KOPT-K1 (cell line): Measurements from ENCODE around the gene NAV3.

ENCODE experiments used
- H3K27ac ChIP-seq: fragments of 200-600 bp; sonication (generic); 2 replicates; pipeline ENCODE4 v1.5.1; 2016; ENCODE audit warnings: antibody characterized with exemption, mild to moderate bottlenecking, low read depth, low read length; ENCODE audit not compliant: poor library complexity, severe bottlenecking
- H3K36me3 ChIP-seq: fragments of 200-600 bp; sonication (generic); 2 replicates; pipeline ENCODE4 v1.5.1; 2017; ENCODE audit warnings: antibody characterized with exemption, mild to moderate bottlenecking, low read length, moderate library complexity; ENCODE audit not compliant: insufficient read depth
- H3K9me3 ChIP-seq: fragments of 200-600 bp; sonication (generic); 2 replicates; pipeline ENCODE4 v1.5.1; 2017; ENCODE audit warnings: antibody characterized with exemption, low read length, mild to moderate bottlenecking; ENCODE audit not compliant: insufficient read depth, poor library complexity, severe bottlenecking

Gene NAV3

DNA sequence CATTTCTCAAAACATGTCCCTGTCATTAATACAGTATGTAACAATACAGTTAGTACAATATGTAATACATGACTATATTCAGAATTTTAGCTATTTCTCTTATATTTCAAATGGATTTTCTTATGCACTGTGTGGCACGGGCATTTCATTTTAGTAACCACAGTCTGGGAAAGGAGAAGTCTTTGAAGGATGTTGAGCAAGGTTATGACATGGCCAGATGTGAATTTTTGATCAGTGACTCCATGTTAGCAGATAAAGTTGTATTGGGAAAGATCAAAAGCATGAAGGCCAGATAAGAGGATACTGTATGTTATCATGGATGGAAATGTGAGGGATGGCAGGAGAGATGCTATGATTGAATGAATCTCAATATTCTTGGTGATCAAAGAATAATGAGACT lies 285.2 kb downstream of the NAV3 start:
- no peak overlapping the region for H3K27ac ChIP-seq
- H3K9me3 ChIP-seq: peaks cover 12% of the 10 kb centered on the region
- no peaks in the 10 kb centered on the region for H3K36me3 ChIP-seq

DNA sequence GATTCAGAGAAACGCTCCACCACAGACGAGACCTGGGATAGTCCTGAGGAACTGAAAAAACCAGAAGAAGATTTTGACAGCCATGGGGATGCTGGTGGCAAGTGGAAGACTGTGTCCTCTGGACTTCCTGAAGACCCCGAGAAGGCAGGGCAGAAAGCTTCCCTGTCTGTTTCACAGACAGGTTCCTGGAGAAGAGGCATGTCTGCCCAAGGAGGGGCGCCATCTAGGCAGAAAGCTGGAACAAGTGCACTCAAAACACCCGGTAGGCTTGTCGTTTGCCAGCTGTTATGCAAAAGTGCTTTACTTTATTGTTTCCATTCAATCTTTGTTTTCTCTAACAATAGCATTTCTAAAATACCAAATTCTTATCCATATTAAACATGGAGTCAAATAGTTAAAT lies 287.3 kb downstream of the NAV3 start:
- no peaks in the 10 kb centered on the region for H3K36me3 ChIP-seq
- no peak overlapping the region for H3K27ac ChIP-seq
- peaks cover 5% of the 10 kb centered on the region for H3K9me3 ChIP-seq

DNA sequence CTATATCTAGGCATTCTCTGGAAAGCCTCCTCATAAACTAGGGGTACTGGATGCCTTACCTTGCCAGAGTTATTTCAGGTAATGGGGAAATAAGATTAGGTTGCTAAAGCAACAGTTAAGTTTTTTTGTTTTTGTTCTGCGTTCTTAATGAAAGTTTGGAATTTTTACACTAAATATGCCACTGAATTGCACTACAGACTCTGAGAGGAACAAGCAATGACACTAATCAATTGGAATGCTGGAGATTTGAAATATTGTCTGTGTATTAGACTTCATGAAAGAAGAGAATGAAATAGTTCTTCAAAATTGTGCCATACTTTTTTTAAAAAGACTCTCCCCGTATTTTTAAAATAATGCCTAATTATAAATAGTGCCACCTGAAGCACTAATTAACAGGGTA lies 287.8 kb downstream of the NAV3 start:
- Histone ChIP-seq H3K36me3 (no peaks in the 10 kb centered on the region), H3K9me3 (peaks cover under 1% of the 10 kb centered on the region), H3K27ac (no peak overlapping the region)

DNA sequence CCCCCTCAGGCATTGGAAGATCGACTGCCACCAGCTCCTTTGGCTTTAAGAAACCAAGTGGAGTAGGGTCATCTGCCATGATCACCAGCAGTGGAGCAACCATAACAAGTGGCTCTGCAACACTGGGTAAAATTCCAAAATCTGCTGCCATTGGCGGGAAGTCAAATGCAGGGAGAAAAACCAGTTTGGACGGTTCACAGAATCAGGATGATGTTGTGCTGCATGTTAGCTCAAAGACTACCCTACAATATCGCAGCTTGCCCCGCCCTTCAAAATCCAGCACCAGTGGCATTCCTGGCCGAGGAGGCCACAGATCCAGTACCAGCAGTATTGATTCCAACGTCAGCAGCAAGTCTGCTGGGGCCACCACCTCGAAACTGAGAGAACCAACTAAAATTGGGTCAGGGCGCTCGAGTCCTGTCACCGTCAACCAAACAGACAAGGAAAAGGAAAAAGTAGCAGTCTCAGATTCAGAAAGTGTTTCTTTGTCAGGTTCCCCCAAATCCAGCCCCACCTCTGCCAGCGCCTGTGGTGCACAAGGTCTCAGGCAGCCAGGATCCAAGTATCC lies 288.7 kb downstream of the NAV3 start:
- Histone ChIP-seq H3K27ac (no peak overlapping the region), H3K9me3 (no peaks in the 10 kb centered on the region), H3K36me3 (no peaks in the 10 kb centered on the region)

DNA sequence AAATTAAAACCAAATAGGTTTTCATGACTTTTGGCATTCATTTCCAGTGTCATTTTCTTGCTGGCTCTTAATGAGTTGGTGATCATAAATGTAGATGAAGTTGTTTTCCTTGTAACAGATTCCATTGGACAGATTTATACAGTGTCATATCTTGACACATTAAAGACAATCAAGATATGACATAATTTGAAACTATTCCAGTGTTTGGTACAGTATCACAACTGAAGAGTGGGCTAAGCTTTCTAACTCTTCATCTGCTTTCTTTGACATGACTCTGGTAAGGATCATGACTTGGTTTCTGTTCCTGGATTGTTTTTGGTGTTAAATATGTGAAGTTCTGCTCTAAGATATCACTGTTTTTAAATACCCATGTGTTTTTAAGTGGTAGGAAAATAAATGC lies 289.6 kb downstream of the NAV3 start:
- Histone ChIP-seq H3K36me3 (no peaks in the 10 kb centered on the region), H3K9me3 (no peaks in the 10 kb centered on the region), H3K27ac (no peak overlapping the region)

DNA sequence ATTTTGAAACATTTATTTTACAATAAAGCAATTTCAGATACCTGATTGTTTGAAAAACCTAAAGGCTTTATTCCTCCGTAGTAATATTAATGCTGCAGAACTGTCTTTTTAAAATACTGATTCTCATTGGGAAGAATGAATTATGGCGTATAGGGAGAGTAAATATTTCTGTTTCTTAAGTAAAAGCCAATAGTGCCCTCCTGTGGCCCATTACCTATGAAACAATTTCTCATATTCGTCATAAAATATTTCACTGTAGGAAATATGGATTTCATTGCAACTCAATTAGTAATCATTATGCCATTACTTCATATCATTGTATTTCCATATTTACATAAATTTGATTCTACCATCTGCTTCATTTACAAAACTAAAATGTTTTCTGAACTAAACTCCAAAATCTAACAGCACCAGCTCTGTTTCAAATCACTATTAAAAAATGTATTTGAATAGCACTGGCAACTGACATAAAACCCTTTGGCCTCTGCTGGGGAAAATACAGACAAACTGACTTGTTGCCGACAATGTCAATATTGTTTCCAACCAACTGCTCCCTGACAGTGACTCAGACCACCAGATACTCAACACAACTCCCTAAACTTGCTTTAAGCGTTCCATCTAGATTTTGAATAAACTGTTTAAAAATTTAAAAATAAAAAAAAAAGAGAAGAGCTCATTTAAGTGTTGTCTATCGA lies 290.3 kb downstream of the NAV3 start:
- H3K27ac ChIP-seq: no peak overlapping the region
- no peaks in the 10 kb centered on the region for H3K36me3 ChIP-seq
- H3K9me3 ChIP-seq: no peaks in the 10 kb centered on the region

DNA sequence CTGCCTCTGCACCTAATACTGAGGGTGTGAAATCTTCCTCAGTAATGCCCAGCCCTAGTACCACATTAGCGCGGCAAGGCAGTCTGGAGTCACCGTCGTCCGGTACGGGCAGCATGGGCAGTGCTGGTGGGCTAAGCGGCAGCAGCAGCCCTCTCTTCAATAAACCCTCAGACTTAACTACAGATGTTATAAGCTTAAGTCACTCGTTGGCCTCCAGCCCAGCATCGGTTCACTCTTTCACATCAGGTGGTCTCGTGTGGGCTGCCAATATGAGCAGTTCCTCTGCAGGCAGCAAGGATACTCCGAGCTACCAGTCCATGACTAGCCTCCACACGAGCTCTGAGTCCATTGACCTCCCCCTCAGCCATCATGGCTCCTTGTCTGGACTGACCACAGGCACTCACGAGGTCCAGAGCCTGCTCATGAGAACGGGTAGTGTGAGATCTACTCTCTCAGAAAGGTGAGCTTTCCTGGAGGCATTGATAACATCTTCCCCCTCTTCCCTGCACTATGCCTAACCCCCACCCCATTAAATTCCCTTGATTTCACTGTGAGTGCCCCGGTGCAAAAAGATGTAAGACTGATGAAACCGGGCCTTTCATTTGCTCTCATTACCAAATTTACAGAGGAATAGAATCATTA lies 291.4 kb downstream of the NAV3 start:
- Histone ChIP-seq H3K9me3 (no peaks in the 10 kb centered on the region), H3K27ac (no peak overlapping the region), H3K36me3 (no peaks in the 10 kb centered on the region)

DNA sequence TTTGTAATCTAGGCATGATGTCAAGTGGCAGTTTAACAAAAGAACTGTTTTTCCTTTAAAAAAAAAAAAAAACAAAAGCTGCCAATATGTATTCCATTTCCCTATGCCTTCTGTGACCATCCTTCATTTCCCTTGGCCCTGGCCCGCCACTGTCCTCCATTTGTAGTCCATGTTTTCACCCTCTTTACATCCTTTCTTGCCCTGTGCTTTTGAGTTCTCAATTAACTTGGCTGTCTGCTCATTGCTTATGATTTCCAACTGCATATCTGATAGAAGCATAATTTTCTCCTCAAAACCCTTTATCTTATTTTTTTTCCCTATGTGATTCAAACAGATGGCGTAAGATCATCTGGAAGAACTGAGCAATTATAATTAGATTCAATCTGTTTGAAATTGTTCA lies 297.5 kb downstream of the NAV3 start:
- Histone ChIP-seq H3K27ac (no peak overlapping the region), H3K9me3 (no peaks in the 10 kb centered on the region), H3K36me3 (no peaks in the 10 kb centered on the region)

DNA sequence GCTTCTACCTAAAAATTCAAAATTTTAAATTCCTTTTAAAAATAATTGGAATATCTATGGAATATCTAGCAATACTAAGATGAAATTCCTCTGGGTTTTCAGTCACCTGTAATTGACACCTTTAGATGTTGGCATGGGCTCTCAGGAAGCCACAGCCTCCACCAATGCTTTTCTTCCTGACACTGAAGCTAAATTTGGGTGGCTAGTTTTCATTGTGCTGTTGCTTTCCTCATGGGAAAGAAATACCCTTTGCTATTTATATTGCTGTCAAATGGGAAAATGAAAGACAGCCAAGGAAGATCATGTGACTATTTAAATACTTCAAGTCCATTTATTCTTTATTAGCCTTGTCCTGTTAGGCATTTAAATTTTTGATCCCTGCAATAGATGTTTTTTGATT lies 313.0 kb downstream of the NAV3 start:
- Histone ChIP-seq H3K27ac (no peak overlapping the region), H3K36me3 (no peaks in the 10 kb centered on the region), H3K9me3 (no peaks in the 10 kb centered on the region)

DNA sequence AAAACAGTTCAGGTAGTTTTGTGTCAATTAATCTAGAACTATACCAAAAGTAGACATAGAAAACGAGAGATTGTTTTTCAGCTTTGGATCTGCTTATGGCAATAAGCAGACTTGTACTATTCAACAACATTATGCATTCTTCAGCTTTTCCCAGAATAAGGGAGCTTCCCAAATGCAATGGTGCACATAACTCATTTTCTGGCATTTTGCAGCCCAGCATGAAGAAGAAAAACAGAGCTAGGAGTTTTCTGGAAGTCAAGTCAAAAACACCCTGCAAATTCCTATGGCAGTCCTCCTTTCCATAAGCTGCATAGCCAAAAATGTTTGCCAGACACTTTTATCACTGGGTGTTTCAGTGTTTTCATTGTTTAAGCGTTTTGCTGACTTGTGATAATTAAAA lies 314.7 kb downstream of the NAV3 start:
- Histone ChIP-seq H3K9me3 (no peaks in the 10 kb centered on the region), H3K27ac (no peak overlapping the region), H3K36me3 (no peaks in the 10 kb centered on the region)

DNA sequence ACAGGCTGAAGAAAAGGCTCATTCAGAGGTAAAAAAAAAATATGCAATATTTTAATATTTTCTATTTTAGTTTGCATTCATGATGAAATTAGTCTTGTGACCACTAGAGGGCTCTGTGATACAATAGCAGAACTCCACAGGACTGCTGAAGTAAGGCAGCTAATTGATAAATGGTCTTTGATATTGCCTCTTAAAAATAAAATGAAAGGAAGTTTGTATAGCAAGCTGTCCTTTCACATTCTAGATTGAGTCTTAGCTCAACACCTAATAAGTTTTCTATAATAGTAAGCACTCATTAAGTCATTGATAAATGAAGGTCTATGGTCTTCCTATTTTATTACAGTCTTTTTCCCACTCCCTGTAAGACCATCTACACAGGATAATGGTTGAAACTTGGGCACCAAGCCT lies 315.7 kb downstream of the NAV3 start:
- Histone ChIP-seq H3K27ac (no peak overlapping the region), H3K9me3 (no peaks in the 10 kb centered on the region), H3K36me3 (no peaks in the 10 kb centered on the region)

DNA sequence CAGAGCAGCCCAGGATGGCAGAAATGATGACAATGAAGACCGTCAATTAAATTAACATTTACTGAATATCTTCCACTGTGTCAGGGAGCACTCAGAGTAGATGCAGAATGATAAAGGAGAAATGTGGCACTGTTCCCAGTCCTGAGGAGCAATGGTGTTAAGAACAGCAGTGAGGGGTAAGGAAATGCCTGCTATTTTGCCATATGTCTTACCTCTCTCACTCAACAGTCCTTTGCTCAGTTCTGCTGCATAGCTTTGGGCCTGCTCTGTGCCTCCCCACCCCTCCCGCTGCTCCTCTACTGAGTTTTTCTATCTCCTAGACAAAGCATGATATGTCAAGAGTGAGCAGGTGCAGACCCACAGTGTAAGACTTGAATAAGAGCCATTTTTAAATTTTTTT lies 318.8 kb downstream of the NAV3 start:
- Histone ChIP-seq H3K9me3 (no peaks in the 10 kb centered on the region), H3K36me3 (no peaks in the 10 kb centered on the region), H3K27ac (no peak overlapping the region)

DNA sequence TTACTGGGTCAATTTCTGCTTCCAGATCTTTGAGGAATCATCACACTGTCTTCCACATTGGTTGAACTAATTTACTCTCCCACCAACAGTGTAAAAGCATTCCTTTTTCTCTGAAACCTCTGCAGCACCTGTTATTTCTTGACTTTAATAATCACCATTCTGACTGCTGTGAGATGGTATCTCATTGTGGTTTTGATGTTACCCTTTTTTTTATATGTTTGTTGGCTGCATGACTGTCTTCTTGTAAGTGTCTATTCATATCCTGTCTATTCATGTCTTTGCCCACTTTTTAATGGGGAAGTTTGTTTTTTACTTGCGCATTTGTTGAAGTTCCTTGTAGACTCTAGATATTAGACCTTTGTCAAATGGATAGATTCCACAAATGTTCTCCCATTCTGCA lies 324.9 kb downstream of the NAV3 start:
- Histone ChIP-seq H3K9me3 (no peaks in the 10 kb centered on the region), H3K27ac (no peak overlapping the region), H3K36me3 (no peaks in the 10 kb centered on the region)

DNA sequence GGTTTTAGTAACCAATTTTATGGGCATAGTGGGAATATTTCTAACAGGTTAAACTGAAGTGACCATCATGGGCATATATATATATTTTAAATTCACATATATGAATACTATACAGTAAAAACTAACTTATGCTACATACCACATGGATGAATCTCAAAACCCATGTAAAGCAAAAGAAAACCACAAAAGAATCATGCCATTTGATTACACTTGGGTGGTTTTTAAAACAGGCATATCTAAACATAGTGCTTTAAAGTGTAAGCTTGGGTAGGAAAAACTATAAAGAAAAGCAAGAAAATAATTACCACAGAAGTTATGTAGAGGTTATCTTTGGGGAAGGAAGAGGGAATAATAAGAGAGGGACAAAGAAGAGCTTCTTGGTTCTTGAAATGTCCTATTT lies 326.1 kb downstream of the NAV3 start:
- H3K27ac ChIP-seq: no peak overlapping the region
- no peaks in the 10 kb centered on the region for H3K36me3 ChIP-seq
- no peaks in the 10 kb centered on the region for H3K9me3 ChIP-seq

DNA sequence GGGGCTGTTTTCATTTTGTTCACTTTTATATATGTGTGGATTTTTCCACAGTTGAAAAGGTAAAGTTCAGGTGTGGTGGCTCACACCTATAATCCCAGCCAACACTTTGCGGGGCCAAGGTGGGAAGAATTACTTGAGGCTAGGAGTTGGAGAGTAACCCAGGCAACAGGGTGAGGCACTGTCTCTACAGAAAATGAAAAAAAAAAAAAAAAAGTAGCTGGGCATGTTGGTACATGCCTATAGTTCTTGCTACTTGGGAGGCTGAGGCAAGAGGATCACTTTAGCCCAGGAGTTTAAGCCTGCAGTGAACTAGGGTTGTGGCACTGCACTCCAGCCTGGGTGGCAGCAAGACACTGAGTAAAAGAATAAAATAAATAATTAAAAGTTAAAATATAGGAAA lies 326.5 kb downstream of the NAV3 start:
- Histone ChIP-seq H3K27ac (no peak overlapping the region), H3K9me3 (no peaks in the 10 kb centered on the region), H3K36me3 (no peaks in the 10 kb centered on the region)

DNA sequence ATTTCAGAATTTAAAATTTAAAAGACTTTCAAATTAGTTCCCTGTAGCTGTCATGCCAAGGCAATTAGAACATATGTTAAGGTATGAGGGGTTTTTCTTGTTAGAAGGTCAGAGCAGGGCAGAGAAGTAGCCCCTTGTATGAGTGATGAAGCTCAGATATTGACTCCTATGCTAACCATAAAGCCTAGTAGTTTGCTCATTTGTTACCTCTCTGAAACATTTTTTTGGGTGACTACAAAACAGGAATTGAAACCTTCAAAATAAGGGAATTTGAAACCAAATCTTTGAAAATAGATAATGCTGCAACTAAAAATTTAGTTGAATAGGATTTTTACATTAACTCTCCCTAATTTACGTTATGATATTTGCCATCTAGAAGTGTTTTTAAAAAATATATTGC lies 333.5 kb downstream of the NAV3 start:
- no peak overlapping the region for H3K27ac ChIP-seq
- H3K36me3 ChIP-seq: no peaks in the 10 kb centered on the region
- H3K9me3 ChIP-seq: no peaks in the 10 kb centered on the region
